ENCODE measurements around the gene NFATC2IP. TPM values are rescaled to one million over a fixed set of nuclear protein-coding genes. Genes with fewer than 3 reads are reported as not detected.

NFATC2IP gene
- total RNA-seq, 1 donor from 2014 or later = 110 TPM

DNA sequence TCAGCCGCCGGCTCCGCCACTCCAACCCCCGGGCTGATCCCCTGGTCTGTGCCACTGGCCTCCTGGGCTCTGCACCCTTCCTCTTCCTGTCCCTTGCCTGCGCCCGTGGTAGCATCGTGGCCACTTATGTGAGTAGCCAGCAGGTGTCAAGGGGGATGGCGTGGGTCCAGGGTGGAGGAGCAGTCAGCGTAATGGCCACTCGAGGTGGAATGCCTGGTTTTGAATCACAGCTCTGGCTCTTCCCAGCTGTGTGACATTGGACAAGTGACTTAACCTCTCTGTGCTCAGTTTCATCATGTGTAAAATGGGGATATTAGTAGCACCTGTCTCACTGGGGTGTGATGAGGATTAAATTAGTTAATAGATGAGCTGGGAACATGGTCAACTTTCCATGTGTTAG lies 31.7 kb downstream of the NFATC2IP start:
- peaks cover 48% of the 10 kb centered on the region for H3K36me3 Mint-ChIP-seq (ENCODE audit: low read depth)
- H3K27me3 Mint-ChIP-seq (ENCODE audit: insufficient read depth) = no peaks in the 10 kb centered on the region
- H3K4me3 Mint-ChIP-seq = no peak overlapping the region
- DNase-seq (ENCODE audit: low spot score) = no peak
- intact Hi-C loops (cut with micrococcal nuclease) = no loop called here
- peaks cover 29% of the 10 kb centered on the region for H3K4me1 Mint-ChIP-seq (ENCODE audit: low read depth)
- peaks cover 3% of the 10 kb centered on the region for H3K9me3 Mint-ChIP-seq
- no peak overlapping the region for H3K27ac Mint-ChIP-seq

DNA sequence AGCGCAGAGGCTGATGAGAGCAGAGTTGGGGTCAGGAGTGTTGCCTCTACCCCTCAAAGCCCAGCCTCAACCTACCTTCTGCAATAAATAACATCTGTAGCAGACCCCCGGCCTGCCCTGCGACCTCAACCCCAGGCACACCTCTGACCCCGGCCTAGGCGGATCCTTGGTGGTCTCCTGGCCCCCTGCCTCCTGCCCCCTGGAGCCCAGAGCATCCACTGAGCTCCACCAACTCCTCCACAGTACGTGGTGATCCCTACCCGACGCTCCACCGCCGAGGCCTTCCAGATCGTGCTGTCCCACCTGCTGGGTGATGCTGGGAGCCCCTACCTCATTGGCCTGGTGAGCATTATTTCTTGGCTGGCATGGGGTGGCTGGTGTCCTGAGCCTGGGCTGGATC lies 32.2 kb downstream of the NFATC2IP start:
- Mint-ChIP-seq H3K9me3 (peaks cover 3% of the 10 kb centered on the region), H3K4me1 (ENCODE audit: low read depth) (peaks cover 34% of the 10 kb centered on the region), H3K4me3 (no peak overlapping the region), H3K27me3 (ENCODE audit: insufficient read depth) (no peaks in the 10 kb centered on the region), H3K36me3 (ENCODE audit: low read depth) (peaks cover 54% of the 10 kb centered on the region), H3K27ac (no peak overlapping the region)
- no peak for DNase-seq (ENCODE audit: low spot score)
- intact Hi-C loops (cut with micrococcal nuclease) = no loop called here

DNA sequence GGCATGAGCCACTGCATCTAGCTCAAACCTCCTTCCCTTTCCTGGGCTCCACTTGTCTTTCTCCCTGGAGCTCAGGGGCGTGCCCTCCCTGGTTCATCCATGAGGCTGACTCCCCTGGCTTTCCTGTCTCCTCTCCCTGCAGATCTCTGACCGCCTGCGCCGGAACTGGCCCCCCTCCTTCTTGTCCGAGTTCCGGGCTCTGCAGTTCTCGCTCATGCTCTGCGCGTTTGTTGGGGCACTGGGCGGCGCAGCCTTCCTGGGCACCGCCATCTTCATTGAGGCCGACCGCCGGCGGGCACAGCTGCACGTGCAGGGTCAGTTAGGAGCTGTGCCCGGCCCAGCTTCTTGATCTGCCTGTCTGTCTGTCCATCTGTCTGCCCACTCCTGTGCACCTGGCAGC lies 32.9 kb downstream of the NFATC2IP start:
- intact Hi-C loops (cut with micrococcal nuclease) = loop anchor here (2.0 kb wide), 1 partner anchor 59 kb away; the partner anchor contains the start of gene RABEP2
- H3K4me1 Mint-ChIP-seq (ENCODE audit: low read depth) = peaks cover 32% of the 10 kb centered on the region
- H3K36me3 Mint-ChIP-seq (ENCODE audit: low read depth) = peaks cover 53% of the 10 kb centered on the region
- no peaks in the 10 kb centered on the region for H3K27me3 Mint-ChIP-seq (ENCODE audit: insufficient read depth)
- peaks cover 3% of the 10 kb centered on the region for H3K9me3 Mint-ChIP-seq
- no peak for DNase-seq (ENCODE audit: low spot score)
- H3K27ac Mint-ChIP-seq = peak overlapping the region; percentile 70
- peak overlapping the region; percentile 34 for H3K4me3 Mint-ChIP-seq

DNA sequence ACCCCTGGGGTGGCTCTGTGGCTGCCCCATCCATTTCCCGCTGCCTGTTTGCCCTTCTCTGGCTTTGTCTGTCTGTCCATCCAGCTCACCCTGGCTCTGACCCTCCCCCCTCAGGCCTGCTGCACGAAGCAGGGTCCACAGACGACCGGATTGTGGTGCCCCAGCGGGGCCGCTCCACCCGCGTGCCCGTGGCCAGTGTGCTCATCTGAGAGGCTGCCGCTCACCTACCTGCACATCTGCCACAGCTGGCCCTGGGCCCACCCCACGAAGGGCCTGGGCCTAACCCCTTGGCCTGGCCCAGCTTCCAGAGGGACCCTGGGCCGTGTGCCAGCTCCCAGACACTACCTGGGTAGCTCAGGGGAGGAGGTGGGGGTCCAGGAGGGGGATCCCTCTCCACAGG lies 33.4 kb downstream of the NFATC2IP start:
- no peak for DNase-seq (ENCODE audit: low spot score)
- Mint-ChIP-seq H3K36me3 (ENCODE audit: low read depth) (peaks cover 58% of the 10 kb centered on the region), H3K4me1 (ENCODE audit: low read depth) (peaks cover 37% of the 10 kb centered on the region), H3K4me3 (peak overlapping the region; percentile 64), H3K27ac (peak overlapping the region; percentile 70), H3K9me3 (peaks cover 3% of the 10 kb centered on the region), H3K27me3 (ENCODE audit: insufficient read depth) (no peaks in the 10 kb centered on the region)
- intact Hi-C loops (cut with micrococcal nuclease) = loop anchor here (2.0 kb wide), 1 partner anchor 59 kb away; the partner anchor contains the start of gene RABEP2

DNA sequence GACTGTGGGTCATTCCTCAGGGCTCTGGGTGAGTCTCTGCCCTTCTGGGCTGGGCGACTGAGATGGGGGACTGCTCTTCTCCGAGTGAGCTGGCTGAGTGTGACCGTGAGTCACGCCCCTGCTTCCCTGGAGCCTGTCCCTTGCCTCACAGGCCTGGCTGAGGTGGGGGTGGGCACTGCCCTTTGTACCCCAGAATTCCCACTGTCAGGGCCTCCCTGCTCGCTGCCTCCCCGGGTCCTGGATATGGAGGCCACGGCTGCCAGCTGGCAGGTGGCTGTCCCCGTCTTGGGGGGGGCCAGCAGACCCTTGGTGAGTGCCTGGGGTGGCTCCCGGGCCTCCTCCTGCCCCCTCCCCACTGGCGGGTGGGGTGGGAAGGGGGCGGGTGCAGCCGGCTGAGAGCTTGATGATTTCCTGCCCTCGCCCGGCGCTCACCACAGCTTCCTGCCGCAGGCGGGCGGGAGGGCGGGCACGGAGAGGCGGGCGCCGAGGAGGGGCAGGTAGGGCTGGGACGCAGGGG lies 33.9 kb downstream of the NFATC2IP start, which contains the start of gene LAT:
TSS of gene LAT (plus strand) at position 434 of the 517 bp plus-strand sequence. CDS start 366 bp downstream, outside the sequence.
- peak; percentile 72 for DNase-seq (ENCODE audit: low spot score)
- peak within 1 kb of the TSS; percentile 98 for H3K27ac Mint-ChIP-seq
- intact Hi-C loops (cut with micrococcal nuclease) = loop anchor here (1.0 to 2.0 kb wide), 2 partner anchors 10 to 60 kb away; partner anchors contain the start of genes RABEP2 and SPNS1
- peaks cover 42% of the 10 kb centered on the region for H3K4me1 Mint-ChIP-seq (ENCODE audit: low read depth)
- no peaks in the 10 kb centered on the region for H3K27me3 Mint-ChIP-seq (ENCODE audit: insufficient read depth)
- peaks cover 3% of the 10 kb centered on the region for H3K9me3 Mint-ChIP-seq
- H3K4me3 Mint-ChIP-seq = peak within 1 kb of the TSS; percentile 90
- peaks cover 63% of the 10 kb centered on the region for H3K36me3 Mint-ChIP-seq (ENCODE audit: low read depth)

DNA sequence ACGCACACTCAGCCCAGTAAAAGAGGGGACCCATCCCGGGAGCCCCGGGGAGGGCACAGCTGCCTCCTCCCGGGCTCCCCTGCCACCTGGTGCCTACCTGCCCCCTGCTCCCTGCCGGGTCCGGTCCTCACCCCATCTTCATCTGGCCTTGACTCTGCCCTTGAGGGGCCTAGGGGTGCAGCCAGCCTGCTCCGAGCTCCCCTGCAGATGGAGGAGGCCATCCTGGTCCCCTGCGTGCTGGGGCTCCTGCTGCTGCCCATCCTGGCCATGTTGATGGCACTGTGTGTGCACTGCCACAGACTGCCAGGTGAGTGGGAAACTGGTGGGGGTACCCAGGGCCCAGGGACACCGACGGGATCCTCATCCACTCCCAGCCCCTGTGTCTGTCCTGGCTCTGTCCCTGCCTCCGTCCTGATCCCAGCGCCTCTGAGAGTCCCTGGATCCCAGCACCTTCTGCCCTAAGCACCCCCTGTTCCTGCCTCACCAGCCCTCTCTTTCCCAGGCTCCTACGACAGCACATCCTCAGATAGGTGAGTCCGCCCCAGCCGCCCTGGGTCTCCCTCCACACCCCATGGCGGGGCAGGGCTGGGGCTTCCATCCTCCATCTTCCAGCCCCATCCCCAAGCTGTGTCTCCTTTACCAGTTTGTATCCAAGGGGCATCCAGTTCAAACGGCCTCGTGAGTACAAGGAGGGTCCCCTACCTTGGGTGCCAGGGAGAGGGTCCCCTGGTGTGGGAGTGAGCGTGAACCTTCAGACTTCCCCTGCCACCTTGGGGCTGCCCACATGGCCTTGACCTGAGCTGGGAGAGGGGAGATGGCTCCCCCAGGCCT lies 34.7 kb downstream of the NFATC2IP start:
- DNase-seq (ENCODE audit: low spot score) = no peak
- H3K36me3 Mint-ChIP-seq (ENCODE audit: low read depth) = peaks cover 68% of the 10 kb centered on the region
- peak overlapping the region; percentile 98 for H3K27ac Mint-ChIP-seq
- intact Hi-C loops (cut with micrococcal nuclease) = loop anchor here (1.0 to 2.0 kb wide), 3 partner anchors 11 to 61 kb away; partner anchors contain the start of genes RABEP2 and SPNS1
- peak overlapping the region; percentile 90 for H3K4me3 Mint-ChIP-seq
- H3K4me1 Mint-ChIP-seq (ENCODE audit: low read depth) = peaks cover 50% of the 10 kb centered on the region
- H3K27me3 Mint-ChIP-seq (ENCODE audit: insufficient read depth) = no peaks in the 10 kb centered on the region
- H3K9me3 Mint-ChIP-seq = peaks cover 3% of the 10 kb centered on the region

DNA sequence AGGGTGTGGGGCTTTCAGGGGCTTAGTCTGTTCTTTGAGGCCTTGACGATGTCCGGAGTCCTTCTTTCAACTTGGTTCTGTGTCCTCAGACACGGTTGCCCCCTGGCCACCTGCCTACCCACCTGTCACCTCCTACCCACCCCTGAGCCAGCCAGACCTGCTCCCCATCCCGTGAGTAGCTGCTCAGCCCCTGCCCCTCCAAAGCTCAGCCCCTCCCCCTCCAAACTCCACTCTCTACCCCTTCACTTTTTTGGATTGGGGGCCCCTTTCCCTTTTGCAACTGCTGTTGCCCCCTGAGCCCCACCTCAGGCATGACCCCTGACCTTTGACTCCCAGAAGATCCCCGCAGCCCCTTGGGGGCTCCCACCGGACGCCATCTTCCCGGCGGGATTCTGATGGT lies 35.3 kb downstream of the NFATC2IP start:
- H3K9me3 Mint-ChIP-seq = peaks cover 3% of the 10 kb centered on the region
- H3K4me1 Mint-ChIP-seq (ENCODE audit: low read depth) = peaks cover 56% of the 10 kb centered on the region
- DNase-seq (ENCODE audit: low spot score) = no peak
- H3K36me3 Mint-ChIP-seq (ENCODE audit: low read depth) = peaks cover 68% of the 10 kb centered on the region
- peak overlapping the region; percentile 90 for H3K4me3 Mint-ChIP-seq
- H3K27ac Mint-ChIP-seq = peak overlapping the region; percentile 98
- intact Hi-C loops (cut with micrococcal nuclease) = loop anchor here (1.0 kb wide), 1 partner anchor 26 kb away; no protein-coding TSS in a partner anchor
- no peaks in the 10 kb centered on the region for H3K27me3 Mint-ChIP-seq (ENCODE audit: insufficient read depth)

DNA sequence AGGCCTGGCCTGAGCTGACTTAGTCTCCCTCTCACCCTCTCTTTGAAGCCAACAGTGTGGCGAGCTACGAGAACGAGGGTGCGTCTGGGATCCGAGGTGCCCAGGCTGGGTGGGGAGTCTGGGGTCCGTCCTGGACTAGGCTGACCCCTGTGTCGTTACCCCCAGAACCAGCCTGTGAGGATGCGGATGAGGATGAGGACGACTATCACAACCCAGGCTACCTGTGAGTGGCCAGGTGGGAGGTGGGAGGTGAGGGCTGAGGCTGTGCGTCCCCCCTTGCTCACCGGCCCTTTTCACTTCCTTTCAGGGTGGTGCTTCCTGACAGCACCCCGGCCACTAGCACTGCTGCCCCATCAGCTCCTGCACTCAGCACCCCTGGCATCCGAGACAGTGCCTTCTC lies 35.8 kb downstream of the NFATC2IP start:
- Mint-ChIP-seq H3K9me3 (peaks cover 3% of the 10 kb centered on the region), H3K36me3 (ENCODE audit: low read depth) (peaks cover 67% of the 10 kb centered on the region), H3K4me3 (peak overlapping the region; percentile 90), H3K27me3 (ENCODE audit: insufficient read depth) (no peaks in the 10 kb centered on the region), H3K4me1 (ENCODE audit: low read depth) (peaks cover 58% of the 10 kb centered on the region), H3K27ac (peak overlapping the region; percentile 98)
- no peak for DNase-seq (ENCODE audit: low spot score)
- intact Hi-C loops (cut with micrococcal nuclease) = loop anchor here (1.0 kb wide), 1 partner anchor 26 kb away; no protein-coding TSS in a partner anchor

DNA sequence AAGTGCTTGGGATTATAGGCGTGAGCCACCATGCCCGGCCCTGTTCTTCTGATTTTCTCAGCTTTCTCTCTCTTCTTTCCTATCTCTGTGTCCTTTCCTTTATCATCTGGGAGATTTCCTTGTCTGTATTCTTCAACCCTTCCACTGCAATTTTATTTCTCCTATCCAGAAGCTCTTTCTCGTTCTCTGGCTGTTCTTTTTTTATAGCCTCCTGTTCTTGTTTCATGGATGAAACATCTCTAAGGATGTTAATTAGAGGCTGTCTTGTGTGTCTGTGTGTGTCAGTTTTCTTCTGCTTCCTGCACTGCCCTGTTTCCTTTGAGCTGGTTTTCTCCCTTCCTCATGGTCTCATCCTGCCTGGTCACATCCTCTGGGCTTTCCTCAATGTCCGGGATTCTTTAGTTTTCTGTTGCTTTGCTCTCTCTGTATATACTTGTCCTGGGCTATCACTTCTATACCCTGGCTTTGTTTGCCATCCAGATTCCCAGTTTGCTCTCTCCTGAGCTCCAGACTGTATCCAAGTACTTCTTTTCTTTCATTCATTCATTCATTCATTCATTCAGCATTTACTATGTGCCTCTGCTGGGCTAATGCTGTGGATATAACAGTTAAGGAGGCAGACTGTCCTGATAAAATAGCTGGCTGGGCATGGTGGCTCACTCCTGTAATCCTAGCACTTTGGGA lies 36.6 kb downstream of the NFATC2IP start:
- Mint-ChIP-seq H3K36me3 (ENCODE audit: low read depth) (peaks cover 66% of the 10 kb centered on the region), H3K27ac (peak overlapping the region; percentile 94), H3K9me3 (peaks cover 3% of the 10 kb centered on the region), H3K4me3 (peak overlapping the region; percentile 90), H3K27me3 (ENCODE audit: insufficient read depth) (no peaks in the 10 kb centered on the region), H3K4me1 (ENCODE audit: low read depth) (peaks cover 58% of the 10 kb centered on the region)
- DNase-seq (ENCODE audit: low spot score) = no peak
- intact Hi-C loops (cut with micrococcal nuclease) = no loop called here

DNA sequence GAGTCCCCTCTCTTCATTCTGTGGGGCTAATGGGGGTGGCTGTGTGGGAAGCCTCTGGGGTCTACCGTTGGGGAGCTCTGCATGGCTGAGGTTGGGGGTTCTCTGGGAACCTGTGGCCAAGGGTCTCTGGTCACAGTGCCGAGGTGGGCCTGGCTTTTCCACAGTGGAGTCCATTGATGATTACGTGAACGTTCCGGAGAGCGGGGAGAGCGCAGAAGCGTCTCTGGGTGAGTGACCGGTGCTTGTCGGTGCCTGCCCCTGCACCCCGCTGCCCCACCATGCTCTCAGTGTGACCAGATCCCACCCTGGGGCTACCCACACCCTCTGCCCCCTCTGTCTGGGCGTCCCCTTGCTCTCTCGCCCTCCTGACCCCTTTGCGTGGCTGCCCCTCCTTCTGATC lies 38.6 kb downstream of the NFATC2IP start:
- peaks cover 45% of the 10 kb centered on the region for H3K4me1 Mint-ChIP-seq (ENCODE audit: low read depth)
- DNase-seq (ENCODE audit: low spot score) = no peak
- no peaks in the 10 kb centered on the region for H3K27me3 Mint-ChIP-seq (ENCODE audit: insufficient read depth)
- peak overlapping the region; percentile 90 for H3K4me3 Mint-ChIP-seq
- peaks cover 3% of the 10 kb centered on the region for H3K9me3 Mint-ChIP-seq
- H3K36me3 Mint-ChIP-seq (ENCODE audit: low read depth) = peaks cover 55% of the 10 kb centered on the region
- peak overlapping the region; percentile 82 for H3K27ac Mint-ChIP-seq
- intact Hi-C loops (cut with micrococcal nuclease) = no loop called here

DNA sequence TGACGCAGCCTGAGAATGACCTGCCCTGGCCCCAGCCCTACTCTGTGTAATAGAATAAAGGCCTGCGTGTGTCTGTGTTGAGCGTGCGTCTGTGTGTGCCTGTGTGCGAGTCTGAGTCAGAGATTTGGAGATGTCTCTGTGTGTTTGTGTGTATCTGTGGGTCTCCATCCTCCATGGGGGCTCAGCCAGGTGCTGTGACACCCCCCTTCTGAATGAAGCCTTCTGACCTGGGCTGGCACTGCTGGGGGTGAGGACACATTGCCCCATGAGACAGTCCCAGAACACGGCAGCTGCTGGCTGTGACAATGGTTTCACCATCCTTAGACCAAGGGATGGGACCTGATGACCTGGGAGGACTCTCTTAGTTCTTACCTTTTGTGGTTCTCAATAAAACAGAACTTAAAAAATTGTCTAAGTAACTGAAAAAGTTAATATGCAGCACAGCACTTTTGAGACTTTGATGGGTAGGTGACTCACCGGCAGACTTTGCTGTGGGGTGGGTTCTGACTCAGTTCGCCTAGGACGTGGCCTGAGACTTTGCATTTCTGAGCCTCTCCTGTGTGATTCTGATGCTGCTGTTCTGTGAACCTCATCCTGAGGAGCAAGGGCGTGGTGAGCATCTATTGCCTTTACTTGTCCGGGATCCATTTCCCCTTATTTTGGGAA lies 39.8 kb downstream of the NFATC2IP start:
- intact Hi-C loops (cut with micrococcal nuclease) = loop anchor here (1.0 to 2.0 kb wide), 4 partner anchors 16 to 39 kb away; partner anchors contain the start of gene SPNS1
- H3K27me3 Mint-ChIP-seq (ENCODE audit: insufficient read depth) = no peaks in the 10 kb centered on the region

DNA sequence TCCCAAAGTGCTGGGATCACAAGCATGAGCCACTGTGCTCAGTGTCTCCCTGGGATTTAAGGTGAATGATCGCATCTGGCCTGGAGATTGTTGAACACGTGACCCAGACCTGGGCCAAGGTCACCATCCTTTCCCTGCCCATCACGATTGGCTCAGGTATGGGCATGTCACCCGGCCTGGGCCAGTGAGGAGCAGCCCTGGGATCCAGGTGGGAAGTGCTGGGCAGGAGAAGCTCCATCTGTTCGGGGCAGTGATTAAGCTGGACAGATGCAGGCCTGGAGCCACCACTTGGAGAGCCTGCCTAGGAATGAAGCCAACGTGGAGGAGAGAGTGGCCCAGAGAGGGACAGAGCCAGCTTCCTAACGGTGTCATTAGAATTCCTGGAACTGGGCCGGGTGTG lies 41.0 kb downstream of the NFATC2IP start:
- Mint-ChIP-seq H3K27me3 (ENCODE audit: insufficient read depth) (no peaks in the 10 kb centered on the region), H3K4me1 (ENCODE audit: low read depth) (peaks cover 42% of the 10 kb centered on the region), H3K27ac (no peak overlapping the region), H3K4me3 (no peak overlapping the region), H3K36me3 (ENCODE audit: low read depth) (peaks cover 42% of the 10 kb centered on the region), H3K9me3 (peaks cover 3% of the 10 kb centered on the region)
- intact Hi-C loops (cut with micrococcal nuclease) = loop anchor here (2.0 kb wide), 1 partner anchor 17 kb away; the partner anchor contains the start of gene SPNS1
- no peak for DNase-seq (ENCODE audit: low spot score)

More for the DNA sequence above, 39.8 kb downstream of the NFATC2IP start:
- Mint-ChIP-seq H3K4me3 (peak overlapping the region; percentile 90), H3K9me3 (peaks cover 3% of the 10 kb centered on the region), H3K36me3 (ENCODE audit: low read depth) (peaks cover 52% of the 10 kb centered on the region), H3K27ac (peak overlapping the region; percentile 82), H3K4me1 (ENCODE audit: low read depth) (peaks cover 42% of the 10 kb centered on the region)
- DNase-seq (ENCODE audit: low spot score) = peak; percentile 29

Measured in activated T-helper 1 cell treated with anti-CD3 and anti-CD28 coated beads, Interleukin-12 subunit alpha, Interleukin-12 subunit beta, Interleukin-2, Interleukin-4 antibody, amounts not matched to agents 30 ng/mL and 10 ng/mL and 1 ng/mL, durations not matched to agents 14 hours and 24 hours and 36 hours (primary cell).